MM.1S (cell line): ENCODE results near the gene PLD1.

Experiments used
- EZH2 ChIP-seq: fragments of 300-600 bp; sonication (generic); optimal IDR thresholded peaks from 2 replicates; pipeline ENCODE3; 2017; ENCODE audit warnings: low read depth, mild to moderate bottlenecking, antibody characterized with exemption, low read length, mixed read lengths
- EZH2phosphoT487 ChIP-seq: fragments of 300-600 bp; sonication (generic); IDR thresholded peaks from 2 replicates; pipeline ENCODE4 v1.6.1; 2018; ENCODE audit warnings: antibody characterized with exemption, low read length
- TF ChIP-seq, protein P1 (sequence below): fragments of 300-600 bp; sonication (generic); IDR thresholded peaks from 2 replicates; pipeline ENCODE4 v1.5.1; 2016; ENCODE audit warnings: antibody characterized with exemption, low read length, mixed read lengths

DNA sequence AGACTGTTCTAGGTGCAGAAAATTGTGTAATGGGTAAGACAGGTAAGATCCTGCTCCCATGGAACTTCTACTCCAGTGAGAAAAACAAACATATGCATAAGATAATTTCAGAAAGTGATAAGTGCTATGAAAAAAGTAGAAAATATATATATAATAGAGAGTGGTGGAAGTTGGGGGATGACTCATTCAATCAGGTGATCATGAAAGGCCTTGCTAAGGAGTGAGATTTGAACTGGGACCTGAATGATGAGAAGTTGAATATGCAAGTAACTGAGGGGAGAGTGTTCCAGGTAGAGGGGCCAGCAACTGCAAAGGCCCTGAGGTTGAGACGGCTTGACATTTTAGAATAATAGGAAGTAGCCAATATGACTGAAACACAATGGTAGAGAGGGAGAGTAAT lies 257.8 kb downstream of the PLD1 start:
- TF ChIP-seq, protein P1, sequence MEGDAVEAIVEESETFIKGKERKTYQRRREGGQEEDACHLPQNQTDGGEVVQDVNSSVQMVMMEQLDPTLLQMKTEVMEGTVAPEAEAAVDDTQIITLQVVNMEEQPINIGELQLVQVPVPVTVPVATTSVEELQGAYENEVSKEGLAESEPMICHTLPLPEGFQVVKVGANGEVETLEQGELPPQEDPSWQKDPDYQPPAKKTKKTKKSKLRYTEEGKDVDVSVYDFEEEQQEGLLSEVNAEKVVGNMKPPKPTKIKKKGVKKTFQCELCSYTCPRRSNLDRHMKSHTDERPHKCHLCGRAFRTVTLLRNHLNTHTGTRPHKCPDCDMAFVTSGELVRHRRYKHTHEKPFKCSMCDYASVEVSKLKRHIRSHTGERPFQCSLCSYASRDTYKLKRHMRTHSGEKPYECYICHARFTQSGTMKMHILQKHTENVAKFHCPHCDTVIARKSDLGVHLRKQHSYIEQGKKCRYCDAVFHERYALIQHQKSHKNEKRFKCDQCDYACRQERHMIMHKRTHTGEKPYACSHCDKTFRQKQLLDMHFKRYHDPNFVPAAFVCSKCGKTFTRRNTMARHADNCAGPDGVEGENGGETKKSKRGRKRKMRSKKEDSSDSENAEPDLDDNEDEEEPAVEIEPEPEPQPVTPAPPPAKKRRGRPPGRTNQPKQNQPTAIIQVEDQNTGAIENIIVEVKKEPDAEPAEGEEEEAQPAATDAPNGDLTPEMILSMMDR, result no peak
- no peak for TF ChIP-seq EZH2phosphoT487
- no peak for TF ChIP-seq EZH2
